Erythroblast (primary cell): ENCODE data around the gene DTWD1.

ENCODE experiments used
- GATA1 ChIP-seq: IDR thresholded peaks from 2 replicates; pipeline ENCODE4 v1.6.1; 2011; ENCODE audit warnings: low read depth, mild to moderate bottlenecking, control low read depth, low read length, moderate library complexity
- POLR2A ChIP-seq: IDR thresholded peaks from 2 replicates; pipeline ENCODE4 v1.6.1; 2011; ENCODE audit warnings: mild to moderate bottlenecking, low read length

DNA sequence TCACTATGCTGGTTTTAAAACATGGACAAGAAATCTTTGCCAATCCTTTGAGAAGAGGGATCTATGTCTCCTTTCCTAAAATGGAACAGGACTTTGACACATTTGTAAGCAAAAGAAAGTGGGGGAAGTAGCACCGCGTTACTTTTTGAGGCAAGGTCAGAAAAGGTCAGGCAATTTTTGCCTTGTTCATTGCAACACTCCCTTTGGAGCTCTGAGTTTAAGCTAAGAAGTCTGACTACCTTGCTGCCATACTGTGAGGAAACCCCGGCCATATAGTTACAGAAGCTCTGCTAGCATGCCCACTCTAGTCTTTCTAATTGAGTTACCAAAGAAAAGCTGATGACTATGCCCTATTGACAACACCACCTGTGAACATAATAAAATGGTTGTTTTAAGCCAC is 1.6 kb upstream of the DTWD1 start:
- TF ChIP-seq POLR2A = no peak
- TF ChIP-seq GATA1 = no peak
